Inferior parietal cortex (tissue), 1 donor: ENCODE results near the gene BRK1.
"Not testable (repeated sequence)": the region's sequence is repeated elsewhere in the genome, so short reads cannot be mapped to it uniquely, and the experiment has no call there.

Experiments used
- DNase-seq: peaks from one replicate; pipeline ENCODE4 v3.0.0-alpha.2; 2016; ENCODE audit errors: extremely low spot score

The BRK1 gene

DNA sequence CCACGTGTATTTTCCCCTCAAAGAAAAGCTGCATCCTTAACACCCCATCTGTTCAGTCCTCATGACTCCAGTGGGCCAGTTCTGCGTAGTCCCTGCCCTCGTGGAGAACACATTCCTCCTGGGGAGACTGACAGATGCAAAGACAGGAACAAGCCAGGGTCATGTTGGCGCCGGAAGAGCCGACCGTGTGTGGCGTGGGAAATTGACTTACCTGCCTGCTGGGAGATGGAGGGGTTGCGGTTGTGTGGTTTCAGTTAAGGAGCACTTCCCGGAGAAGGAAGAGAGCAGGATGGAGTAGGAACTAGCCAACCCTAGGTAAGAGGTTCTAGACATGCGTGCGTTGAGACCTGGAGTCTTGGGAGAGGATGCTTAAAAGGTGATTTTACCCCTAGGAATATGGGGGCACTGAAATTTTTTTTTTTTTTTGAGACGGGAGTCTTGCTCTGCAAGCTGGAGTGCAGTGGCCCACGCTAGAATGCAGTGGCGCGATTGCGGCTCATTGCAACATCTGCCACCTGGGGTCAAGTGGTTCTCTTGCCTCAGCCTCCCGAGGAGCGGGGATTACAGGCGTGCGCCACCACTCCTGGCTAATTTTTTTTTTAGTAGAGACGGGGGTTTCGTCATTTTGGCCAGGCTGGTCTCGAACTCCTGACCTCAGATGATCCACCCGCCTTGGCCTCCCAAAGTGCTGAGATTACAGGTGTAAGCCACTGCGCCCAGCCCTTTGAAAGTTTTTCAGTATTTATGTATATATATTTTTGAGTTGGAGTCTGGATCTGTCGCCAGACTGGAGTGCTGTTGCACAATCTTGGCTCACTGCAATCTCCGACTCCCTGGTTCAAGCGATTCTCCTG, 27.5 kb downstream of the BRK1 start:
- DNase-seq: no peak

- DNase-seq: no peak
Observed at GRCh38 chr3:10145685-10146084, 30.2 kb downstream of the BRK1 start.

DNA sequence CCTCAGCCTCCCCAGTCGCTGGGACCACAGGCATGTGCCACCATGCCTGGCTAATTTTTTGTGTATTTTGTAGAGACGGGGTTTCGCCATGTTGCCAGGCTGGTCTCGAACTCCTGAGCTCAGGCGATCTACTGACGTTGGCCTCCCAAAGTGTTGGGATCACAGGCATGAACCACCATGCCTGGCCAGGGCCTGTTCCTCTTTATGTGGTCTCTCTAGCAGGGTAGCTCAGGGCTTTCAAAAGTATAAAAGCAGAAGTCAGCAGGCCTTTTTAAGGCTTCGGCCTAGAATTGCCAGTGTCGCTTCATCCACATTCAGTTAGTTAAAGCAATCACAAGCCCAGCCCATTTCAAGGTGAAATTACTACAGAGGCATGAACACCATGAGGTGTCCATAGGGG, 33.8 kb downstream of the BRK1 start:
- no peak for DNase-seq

DNA sequence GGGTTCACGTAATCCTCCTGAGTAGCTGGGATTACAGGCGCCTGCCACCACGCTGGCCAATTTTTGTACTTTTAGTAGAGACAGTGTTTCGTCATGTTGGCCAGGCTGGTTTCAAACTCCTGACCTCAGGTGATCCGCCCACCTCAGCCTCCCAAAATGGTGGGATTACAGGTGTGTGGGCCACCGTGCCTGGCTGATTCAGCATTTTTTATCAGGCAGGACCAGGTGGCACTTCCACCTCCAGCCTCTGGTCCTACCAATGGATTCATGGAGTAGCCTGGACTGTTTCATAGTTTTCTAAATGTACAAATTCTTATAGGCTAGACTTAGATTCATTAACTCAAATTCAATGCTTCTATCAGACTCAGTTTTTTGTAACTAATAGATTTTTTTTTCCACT, 35.5 kb downstream of the BRK1 start:
- DNase-seq: no peak

DNA sequence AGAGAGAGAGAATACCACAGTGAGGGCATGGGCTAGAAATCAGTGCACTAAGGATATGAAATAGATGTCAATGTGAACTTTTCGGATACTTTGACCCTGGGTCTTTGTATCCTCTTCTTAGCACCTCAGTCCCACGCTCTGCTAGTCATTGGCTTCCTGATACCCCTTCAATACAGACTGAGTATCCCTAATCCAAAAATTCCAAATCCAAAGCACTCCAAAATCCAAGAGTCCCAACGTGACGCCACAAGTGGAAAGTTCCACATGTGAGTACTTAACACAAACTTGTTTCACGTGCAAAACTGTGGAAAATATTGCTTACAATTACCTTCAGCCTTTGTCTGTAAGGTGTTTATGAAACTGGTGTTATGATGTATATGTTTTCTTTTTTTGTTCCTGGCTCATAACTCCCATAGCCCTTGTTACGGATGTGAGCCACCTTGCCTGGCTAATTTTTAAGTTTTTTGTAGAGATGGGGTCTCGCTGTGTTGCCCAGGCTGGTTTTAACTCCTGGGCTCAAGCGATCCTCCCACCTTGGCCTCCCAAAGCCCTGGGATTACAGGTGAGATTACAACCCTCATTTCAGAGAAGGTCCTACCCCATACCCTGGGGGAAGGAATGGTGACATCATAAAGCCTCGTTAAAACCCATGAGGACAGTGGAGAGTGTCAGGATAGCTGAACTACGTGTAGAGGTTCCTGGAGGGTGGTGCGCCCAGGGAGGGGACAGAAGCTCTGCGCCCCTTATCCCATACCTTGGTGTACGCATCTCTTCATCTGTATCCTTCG, 39.1 kb downstream of the BRK1 start:
- no peak for DNase-seq

GRCh38 chr3:10155123-10155472, 39.6 kb downstream of the BRK1 start:
- DNase-seq: no peak

GRCh38 chr3:10155658-10156057, 40.2 kb downstream of the BRK1 start:
- DNase-seq: no peak

- DNase-seq: no peak
Observed at GRCh38 chr3:10157031-10157430, 41.6 kb downstream of the BRK1 start.

GRCh38 chr3:10158555-10158954, 43.1 kb downstream of the BRK1 start:
- not testable (repeated sequence) for DNase-seq

DNA sequence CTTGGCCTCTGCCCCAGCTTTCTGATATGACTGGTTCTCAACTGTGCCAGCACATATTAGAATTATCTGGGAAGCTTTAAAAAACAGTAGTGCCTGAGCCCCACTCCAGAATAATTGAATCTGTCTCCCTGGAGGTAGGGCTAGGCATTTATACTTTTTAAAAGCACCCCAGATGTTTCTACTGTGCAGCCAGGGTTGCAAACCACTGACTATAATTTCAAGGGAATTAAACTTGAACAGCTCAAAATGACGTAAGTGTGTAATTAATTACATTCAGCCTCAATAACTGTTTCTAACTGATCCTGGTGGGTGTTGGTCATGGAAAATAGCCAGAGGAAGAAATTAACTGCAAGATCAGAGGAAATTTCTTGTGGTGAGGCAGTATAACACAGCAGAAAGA, 44.9 kb downstream of the BRK1 start:
- DNase-seq: no peak

DNA sequence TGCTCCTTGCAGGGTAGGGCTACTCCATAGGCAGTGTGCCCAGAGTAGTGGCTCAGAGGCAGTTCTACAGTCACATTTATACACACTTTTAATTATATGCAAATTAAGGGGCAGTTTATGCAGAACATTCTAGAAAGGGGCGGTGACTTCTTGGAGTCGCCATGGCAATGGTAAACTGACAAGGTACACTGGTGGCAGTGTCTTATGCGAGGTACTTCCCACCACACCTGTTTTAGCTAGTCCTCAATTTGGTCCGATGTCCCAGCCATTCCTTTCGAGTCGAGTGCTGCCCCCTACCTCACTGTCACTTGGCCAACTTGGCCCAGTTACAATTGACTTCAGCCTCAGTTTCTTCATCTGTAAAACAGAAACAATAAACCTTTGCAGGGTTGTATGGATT, 45.5 kb downstream of the BRK1 start:
- DNase-seq: no peak

- no peak for DNase-seq
Observed at GRCh38 chr3:10162185-10162584, 46.7 kb downstream of the BRK1 start.

DNA sequence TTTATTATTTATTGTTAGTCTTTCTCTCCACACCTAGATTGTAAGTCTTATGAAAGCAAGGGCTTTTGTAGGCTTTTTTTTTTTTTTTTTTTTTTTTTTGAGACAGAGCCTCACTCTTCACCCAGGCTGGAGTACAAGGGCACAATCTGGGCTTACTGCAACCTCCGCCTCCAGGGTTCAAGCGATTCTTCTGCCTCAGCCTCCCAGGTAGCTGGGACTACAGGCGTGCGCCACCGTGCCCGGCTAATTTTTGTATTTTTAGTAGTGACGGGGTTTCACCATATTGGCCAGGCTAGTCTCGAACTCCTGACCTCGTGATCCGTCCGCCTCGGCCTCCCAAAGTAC, 48.7 kb downstream of the BRK1 start:
- DNase-seq: not testable (repeated sequence)

- peak; percentile 47 for DNase-seq
Observed at GRCh38 chr3:10164546-10165393, 49.3 kb downstream of the BRK1 start, which contains the start of gene IRAK2. Gene IRAK2 (plus strand): TSS chr3:10164919. CDS start chr3:10164955, 36 bp downstream.

DNA sequence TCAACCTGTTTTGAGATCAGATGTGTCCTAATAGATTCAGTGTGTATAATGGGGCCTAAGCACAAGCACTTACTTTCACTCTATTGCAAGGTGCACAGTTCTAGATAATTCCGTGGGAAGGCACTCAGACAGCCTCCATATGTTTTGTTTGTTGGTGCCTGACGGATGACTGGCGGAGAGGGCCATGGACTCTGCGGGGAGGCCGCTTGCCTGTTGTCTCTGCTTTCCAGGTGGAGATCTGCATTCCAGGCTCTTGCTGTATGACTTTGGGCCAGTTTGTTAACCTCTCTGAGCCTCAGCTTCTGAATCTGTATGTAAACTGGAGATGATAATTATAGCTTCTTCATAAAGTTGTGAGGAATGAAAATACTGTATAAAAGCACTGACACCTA, 50.7 kb downstream of the BRK1 start:
- DNase-seq: no peak

DNA sequence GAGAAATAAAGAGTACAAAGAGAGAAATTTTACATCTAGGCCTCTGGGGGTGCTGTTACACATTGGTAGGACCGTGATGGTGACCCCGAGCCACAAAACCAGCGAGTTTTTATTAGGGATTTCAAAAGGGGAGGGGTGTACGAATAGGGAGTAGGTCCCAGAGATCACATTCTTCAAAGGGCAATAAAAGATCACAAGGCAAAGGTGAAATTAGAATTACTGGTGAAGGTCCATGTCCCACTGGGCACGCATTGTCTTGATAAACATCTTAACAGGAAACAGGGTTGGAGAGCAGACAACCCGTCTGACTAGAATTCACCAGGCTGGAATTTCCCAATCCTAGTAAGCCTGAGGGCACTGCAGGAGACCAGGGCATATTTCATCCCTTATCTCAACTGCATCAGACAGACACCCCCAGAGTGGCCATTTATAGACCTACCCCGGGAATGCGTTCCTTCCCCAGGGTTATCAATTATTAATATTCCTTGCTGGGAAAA, 53.6 kb downstream of the BRK1 start:
- DNase-seq: no peak

DNA sequence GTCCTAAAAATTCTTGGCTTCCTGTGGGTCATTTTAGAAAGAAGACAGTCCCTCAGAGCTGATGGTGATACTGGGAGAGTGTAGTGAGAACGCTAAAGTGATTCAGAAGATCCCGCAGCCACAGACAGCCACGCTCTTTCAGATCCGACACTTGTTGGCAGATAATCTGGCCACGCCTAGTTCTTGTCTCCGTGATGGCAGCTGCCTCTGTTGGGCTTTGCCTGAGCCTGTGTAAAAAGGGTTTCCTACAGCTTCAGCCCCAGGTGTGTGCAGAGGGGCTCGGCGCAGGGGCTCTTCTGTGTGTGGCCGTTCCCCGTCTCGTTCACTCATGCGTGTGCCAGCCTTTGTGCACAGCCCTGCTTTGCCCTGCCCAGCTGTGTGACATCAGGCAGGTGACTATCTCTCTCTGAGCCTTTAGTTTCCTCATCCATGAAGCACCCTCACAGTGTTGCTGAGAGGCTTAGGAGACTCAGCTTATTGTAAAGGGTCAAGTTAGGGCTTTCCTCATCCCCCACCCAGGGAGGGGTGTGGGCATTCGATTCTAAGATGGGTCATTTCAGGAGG, 55.5 kb downstream of the BRK1 start:
- DNase-seq: no peak

DNA sequence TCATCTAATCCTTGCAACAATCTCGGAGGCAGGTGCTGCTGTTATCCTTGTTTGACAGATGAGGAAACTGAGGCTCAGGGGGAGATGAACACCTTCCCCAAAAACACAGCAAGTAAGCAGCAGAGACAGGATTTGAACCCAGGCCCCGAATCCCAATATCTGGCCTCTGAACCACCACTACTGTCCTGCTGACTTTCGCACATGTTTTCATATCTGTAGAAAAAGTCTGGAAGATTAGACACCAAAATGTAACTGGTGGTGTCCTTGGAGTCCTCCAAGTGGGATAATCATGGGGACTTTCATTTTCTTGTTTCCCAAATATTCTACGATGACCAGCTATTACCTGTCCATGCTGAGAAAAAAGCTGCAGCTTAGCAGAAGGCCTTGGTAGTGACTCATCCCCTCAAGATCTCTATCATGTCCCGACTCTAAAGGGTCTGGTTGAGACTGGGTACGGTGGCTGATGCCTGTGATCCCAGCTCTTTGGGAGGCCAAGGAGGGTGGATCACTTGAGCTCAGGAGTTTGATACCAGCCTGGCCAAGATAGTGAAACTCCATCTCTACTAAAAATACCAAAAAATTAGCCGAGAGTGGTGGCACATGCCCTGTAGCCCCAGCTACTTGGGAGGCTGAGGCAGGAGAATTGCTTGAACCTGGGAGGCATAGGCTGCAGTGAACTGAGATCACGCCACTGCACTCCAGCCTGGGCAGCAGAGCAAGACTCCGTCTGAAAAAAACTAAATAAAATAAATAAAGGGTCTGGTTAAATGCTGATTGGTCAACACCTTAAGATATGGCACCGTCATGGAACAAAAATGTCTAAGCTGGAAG, 57.8 kb downstream of the BRK1 start:
- DNase-seq: no peak

DNA sequence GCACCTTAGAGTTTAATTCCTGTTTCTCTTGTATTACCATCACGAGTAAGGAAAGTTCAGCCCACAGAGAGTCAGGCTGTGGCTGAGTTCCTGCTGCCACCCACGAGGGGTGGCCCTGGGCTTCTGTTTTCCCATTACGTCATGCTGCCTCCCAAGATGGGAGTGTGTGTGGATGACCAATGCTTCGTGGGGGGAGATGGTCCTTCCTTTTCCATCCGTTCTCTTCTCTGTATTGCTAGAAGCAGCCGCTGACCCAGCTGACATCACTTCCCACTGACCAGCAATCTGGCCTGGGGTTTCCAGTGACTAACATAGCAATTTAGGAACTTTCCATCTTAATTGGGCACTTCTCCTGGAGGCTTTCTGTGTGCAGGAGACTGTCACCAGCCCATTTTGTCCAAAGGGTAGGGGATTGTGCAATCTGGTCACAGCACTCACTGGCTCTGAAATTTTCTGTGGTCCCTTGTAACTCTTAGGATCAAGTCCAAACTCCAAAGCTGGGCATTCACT, 58.5 kb downstream of the BRK1 start:
- DNase-seq: no peak

DNA sequence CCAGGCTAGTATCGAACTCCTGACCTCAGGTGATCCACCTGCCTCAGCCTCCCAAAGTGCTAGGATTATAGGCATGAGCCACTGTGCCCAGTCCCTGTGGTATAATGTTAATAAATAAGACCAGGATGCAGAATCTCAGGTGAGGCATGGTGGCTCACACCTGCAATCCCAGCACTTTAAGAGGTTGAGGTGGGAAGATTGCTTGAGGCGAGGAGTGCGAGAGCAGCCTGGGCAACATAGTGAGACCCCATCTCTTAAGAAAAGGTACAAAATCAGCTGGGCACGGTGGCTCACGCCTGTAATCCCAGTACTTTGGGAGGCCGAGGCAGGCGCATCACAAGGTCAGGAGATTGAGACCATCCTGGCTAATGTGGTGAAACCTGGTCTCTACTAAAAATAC, 59.9 kb downstream of the BRK1 start:
- DNase-seq: not testable (repeated sequence)

DNA sequence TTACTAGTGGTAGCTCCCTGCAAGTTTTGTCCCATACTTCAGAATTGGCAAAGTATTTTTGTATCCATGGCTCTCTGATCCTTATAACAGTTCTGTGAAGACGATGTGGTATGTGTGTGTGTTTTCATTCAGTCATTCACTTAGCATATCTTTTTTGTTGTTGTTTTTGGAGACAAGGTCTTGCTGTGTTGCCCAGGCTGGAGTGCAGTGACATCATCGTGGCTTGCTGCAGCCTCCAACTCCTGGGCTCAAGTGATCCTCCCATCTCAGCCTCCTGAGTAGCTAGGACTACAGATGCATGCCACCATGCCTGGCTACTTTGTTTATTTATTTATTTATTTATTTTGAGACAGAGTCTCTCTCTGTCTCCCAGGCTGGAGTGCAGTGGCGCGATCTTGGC, 60.7 kb downstream of the BRK1 start:
- not testable (repeated sequence) for DNase-seq
